Heart left ventricle (tissue), 16 donors: ENCODE results near the gene C14orf180. TPM values are rescaled to one million over a fixed set of nuclear protein-coding genes. Genes with fewer than 3 reads are reported as not detected.

Experiments
- ATAC-seq, 4 donors: fragments of 200-7000 bp; cut with Tn5 transposase; one replicate each; pipeline ENCODE4 v1.9.1; 2020 to 2022; ENCODE audit warnings: moderate library complexity in 4 of 4, mild to moderate bottlenecking in 3 of 4, moderate number of reproducible peaks in 1 of 4
- DNase-seq, 5 donors: peaks; one replicate each; pipeline ENCODE4 v3.0.0-alpha.2; 2020
- H3K27ac ChIP-seq, 12 donors: fragments of 200-600 bp; sonication (generic) in 4 of 12; one replicate each; pipeline versions ENCODE4 v1.5.0 to v1.8.0; 2016 to 2022; ENCODE audit warnings: mild to moderate bottlenecking in 2 of 12
- H3K27me3 ChIP-seq, 9 donors: fragments of 200-600 bp; sonication (generic) in 2 of 9; one replicate each; pipeline versions ENCODE4 v1.5.1 to v1.8.0; 2016 to 2022; ENCODE audit warnings: mild to moderate bottlenecking in 3 of 9
- H3K36me3 ChIP-seq, 9 donors: fragments of 200-600 bp; sonication (generic) in 2 of 9; one replicate each; pipeline versions ENCODE4 v1.5.0 to v1.8.0; 2018 to 2022; ENCODE audit warnings: mild to moderate bottlenecking in 2 of 9
- H3K4me1 ChIP-seq, 12 donors: fragments of 200-600 bp; sonication (generic) in 4 of 12; one replicate each; pipeline versions ENCODE4 v1.5.0 to v1.8.0; 2016 to 2022; ENCODE audit warnings: mild to moderate bottlenecking in 3 of 12
- H3K4me3 ChIP-seq, 12 donors: fragments of 200-600 bp; sonication (generic) in 4 of 12; one replicate each; pipeline versions ENCODE4 v1.5.0 to v1.8.0; 2017 to 2022; ENCODE audit warnings: mild to moderate bottlenecking in 9 of 12, moderate library complexity in 4 of 12
- H3K9me3 ChIP-seq, 12 donors: fragments of 200-600 bp; sonication (generic) in 4 of 12; one replicate each; pipeline versions ENCODE4 v1.5.0 to v1.8.0; 2016 to 2022; ENCODE audit warnings: mild to moderate bottlenecking in 1 of 12
- POLR2A ChIP-seq, 2 donors: fragments of 450-650 bp; IDR thresholded peaks; one replicate each; pipeline ENCODE4 v1.6.1; 2017; ENCODE audit warnings: antibody characterized with exemption in 2 of 2, mild to moderate bottlenecking in 2 of 2, moderate library complexity in 2 of 2
- WGBS, 4 donors: extraction: QIAGEN DNeasy Blood & Tissue Kit in 2 of 4; methylation state at CpG; one replicate each; pipeline versions ENCODE4 v1.1.5 to v1.1.7; 2013 to 2018; 5-methylcytosine and 5-hydroxymethylcytosine counted together
- intact Hi-C, 10 donors: fragments of 100-400 bp; cut with DNase I; formaldehyde crosslinking; loops; one replicate each; pipeline versions ENCODE4 v1.11.1 to v1.14.2; 2022
- polyA plus RNA-seq, 2 donors: library from polyadenylated mRNA; stranded (reverse); fragments of 200-250 nt; gene quantifications; one replicate each; pipeline ENCODE4 v1.2.3, GENCODE V29; 2013
- total RNA-seq, 9 donors: library from RNA; depleted of rRNA in 2 of 9; stranded (reverse); fragments of >200 nt in 2 of 9; fragmentation: NEBNext Ultra II Directional in 3 of 9; extraction: Animal tissue kit (Norgen Biotek cat#: 25700) in 3 of 9; gene quantifications; one replicate each; pipeline versions ENCODE4 v1.1.0 to v1.2.4, GENCODE V29; 2016 to 2023
- TF ChIP-seq, protein P1 (sequence below), 12 donors: fragments of 200-600 bp; sonication (generic) in 4 of 12; IDR thresholded peaks; one replicate each; pipeline versions ENCODE4 v1.5.0 to v1.8.0; 2018 to 2022; ENCODE audit warnings: antibody characterized with exemption in 12 of 12, mild to moderate bottlenecking in 5 of 12
- donor health status: ischemic (EF 13 %, LVEDD 7.1; RV severe dilation, severe dysfunction).
- donor health status: healthy with polysubstance abuse.
- donor health status: DM: no; HTN: yes; CAD: no.
- donor health status: DM: no; HTN: no; CAD: no.
- donor health status: ischemic (EF 25% LVEDD 6.9; RV normal size, moderate dysfunction).
- donor health status: ischemic (EF 25% LVEDD 5.7; RV mildly dilated, moderate dysfunction).
- donor health status: healthy.
- donor health status: DM: yes; HTN: yes; CAD: no.
- donor health status: ischemic (EF 35%, LVEDD 5.7; RV mildly dilated, moderate dysfunction).
- donor health status: nonischemic (EF 11% LVEDD 7.7; RV severe dilation, severe dysfunction).
- donor health status: DM: yes; HTN: yes; CAD: no.
- donor health status: PGD.
- donor health status: ischemic (EF 29% LVEDD 5.4; RV normal size, mild dysfunction).
- donor health status: nonischemic (EF 23%, LVEDD 6.1; RV moderate dilation, normal function).

Gene C14orf180
- total and polyA plus RNA-seq, 11 donors = 11.1 to 170 (median 75.3) TPM

DNA sequence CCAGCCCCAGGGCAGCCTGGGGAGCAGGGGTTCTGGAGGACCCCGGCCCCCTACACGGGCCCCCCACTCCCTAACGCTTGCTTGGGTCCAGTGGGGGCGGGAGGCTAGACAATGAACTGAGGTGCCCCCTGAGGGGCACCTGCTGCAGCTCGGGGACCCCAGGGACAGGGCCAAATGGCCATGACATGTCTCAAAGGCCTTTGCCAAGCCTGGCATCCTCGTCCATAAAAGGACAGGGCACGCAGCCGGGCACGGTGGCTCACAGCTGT lies 11.7 kb upstream of the C14orf180 start:
- Histone ChIP-seq H3K9me3 (no peaks in the 10 kb centered on the region), H3K36me3 (no peaks in the 10 kb centered on the region), H3K27ac (no peak overlapping the region), H3K27me3 (peaks cover 0 to 52% (median 4%) of the 10 kb centered on the region in 9 donors), H3K4me3 (no peak overlapping the region), H3K4me1 (peaks cover 0 to 32% (median 12%) of the 10 kb centered on the region in 12 donors)
- ATAC-seq (no peak), DNase-seq (no peak)
- intact Hi-C loops = loop anchor here in 5 of 10 donors (2.0 to 10.0 kb wide), 5 partner anchors 69 to 486 kb away; no protein-coding TSS in a partner anchor
- TF ChIP-seq, protein P1, sequence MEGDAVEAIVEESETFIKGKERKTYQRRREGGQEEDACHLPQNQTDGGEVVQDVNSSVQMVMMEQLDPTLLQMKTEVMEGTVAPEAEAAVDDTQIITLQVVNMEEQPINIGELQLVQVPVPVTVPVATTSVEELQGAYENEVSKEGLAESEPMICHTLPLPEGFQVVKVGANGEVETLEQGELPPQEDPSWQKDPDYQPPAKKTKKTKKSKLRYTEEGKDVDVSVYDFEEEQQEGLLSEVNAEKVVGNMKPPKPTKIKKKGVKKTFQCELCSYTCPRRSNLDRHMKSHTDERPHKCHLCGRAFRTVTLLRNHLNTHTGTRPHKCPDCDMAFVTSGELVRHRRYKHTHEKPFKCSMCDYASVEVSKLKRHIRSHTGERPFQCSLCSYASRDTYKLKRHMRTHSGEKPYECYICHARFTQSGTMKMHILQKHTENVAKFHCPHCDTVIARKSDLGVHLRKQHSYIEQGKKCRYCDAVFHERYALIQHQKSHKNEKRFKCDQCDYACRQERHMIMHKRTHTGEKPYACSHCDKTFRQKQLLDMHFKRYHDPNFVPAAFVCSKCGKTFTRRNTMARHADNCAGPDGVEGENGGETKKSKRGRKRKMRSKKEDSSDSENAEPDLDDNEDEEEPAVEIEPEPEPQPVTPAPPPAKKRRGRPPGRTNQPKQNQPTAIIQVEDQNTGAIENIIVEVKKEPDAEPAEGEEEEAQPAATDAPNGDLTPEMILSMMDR (IDR thresholded peaks at IDR 0.05) = no peak
- no peak for TF ChIP-seq POLR2A (IDR thresholded peaks at IDR 0.05)
- WGBS, 4 donors = 84 to 87% (median 85%) methylated on average over 9 of the region's 9 CpGs

DNA sequence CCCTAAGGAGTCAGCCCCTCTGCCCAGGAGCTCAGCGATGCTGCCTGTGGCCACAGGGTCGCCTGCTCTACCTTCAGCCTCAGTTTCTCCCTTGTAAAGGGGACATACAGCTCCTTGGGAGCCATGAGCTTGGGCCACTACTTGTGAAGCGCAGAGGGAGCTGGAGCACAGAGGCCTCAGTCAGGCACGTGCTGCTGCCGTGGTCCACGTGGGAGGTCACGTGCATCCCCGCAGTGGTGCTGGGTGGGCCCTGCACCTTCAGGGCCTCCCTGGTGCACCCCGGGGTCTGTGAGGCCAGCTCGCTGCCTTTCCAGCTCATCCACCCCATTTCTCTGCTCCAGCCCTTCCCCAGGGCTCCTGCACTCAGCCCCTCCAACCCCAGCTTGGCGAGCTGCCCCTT lies 10.9 kb upstream of the C14orf180 start:
- ATAC-seq (no peak), DNase-seq (no peak)
- intact Hi-C loops = loop anchor here in 4 of 10 donors (5.0 to 10.0 kb wide), 4 partner anchors 69 to 486 kb away; no protein-coding TSS in a partner anchor
- no peak overlapping the region for H3K27ac ChIP-seq
- TF ChIP-seq POLR2A (IDR thresholded peaks at IDR 0.05) = no peak
- TF ChIP-seq, protein P1 (IDR thresholded peaks at IDR 0.05) = no peak
- H3K9me3 ChIP-seq = no peaks in the 10 kb centered on the region
- H3K27me3 ChIP-seq = peaks cover 0 to 50% (median 4%) of the 10 kb centered on the region in 9 donors
- no peaks in the 10 kb centered on the region for H3K36me3 ChIP-seq
- WGBS, 4 donors = 80 to 92% (median 88%) methylated on average over 10 to 11 of the region's 11 CpGs
- H3K4me3 ChIP-seq = no peak overlapping the region
- peaks cover 0 to 34% (median 10%) of the 10 kb centered on the region in 12 donors for H3K4me1 ChIP-seq

DNA sequence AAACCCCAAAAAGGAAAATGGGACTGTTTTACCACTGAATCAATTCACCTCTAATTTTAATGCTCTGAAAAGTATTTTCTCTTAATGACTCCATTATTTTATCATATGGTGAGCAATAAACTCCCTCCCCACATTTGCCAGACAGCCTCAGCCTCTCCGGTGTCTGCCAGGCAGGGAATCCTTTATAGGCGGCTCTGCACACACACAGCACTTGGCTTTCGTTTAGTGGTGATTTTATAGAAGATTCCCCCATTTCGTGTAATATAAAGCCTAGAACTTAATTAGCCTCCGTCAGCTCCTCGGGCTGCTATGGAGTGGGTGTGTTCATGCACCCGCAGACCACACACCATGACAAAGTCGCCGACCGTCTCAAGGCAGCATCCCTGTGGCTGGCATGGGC lies 10.1 kb upstream of the C14orf180 start:
- TF ChIP-seq, protein P1 (IDR thresholded peaks at IDR 0.05) = no peak
- TF ChIP-seq POLR2A (IDR thresholded peaks at IDR 0.05) = no peak
- Histone ChIP-seq H3K27me3 (peaks cover 0 to 45% (median 4%) of the 10 kb centered on the region in 9 donors), H3K4me1 (peaks cover 0 to 34% (median 3%) of the 10 kb centered on the region in 12 donors), H3K27ac (no peak overlapping the region), H3K36me3 (no peaks in the 10 kb centered on the region), H3K9me3 (no peaks in the 10 kb centered on the region), H3K4me3 (no peak overlapping the region)
- 69 to 79% (median 75%) methylated on average over 8 to 10 of the region's 10 CpGs for WGBS, 4 donors
- ATAC-seq (no peak), DNase-seq (no peak)
- intact Hi-C loops = loop anchor here in 4 of 10 donors (5.0 to 10.0 kb wide), 4 partner anchors 68 to 487 kb away; no protein-coding TSS in a partner anchor

DNA sequence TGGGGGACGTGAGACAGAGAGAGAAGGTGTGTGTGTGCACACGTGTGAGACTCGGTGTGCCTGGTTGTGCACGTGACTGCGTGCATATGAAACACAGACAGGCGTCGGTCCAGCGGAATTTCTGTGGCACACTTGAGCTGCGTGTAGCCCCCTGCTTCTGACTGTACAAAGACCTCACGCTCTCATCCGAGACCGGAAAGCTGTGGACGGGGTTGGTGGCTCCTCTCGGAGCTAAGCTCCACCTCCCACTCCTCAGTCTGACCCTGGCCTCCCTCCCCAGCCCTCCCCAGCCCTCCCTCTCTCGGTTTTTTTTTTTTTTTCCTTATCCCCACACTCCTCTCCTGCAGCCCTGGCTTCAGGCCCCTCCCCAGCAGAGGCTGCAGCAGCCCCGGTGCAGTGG lies 8.3 kb upstream of the C14orf180 start:
- intact Hi-C loops = no loop called here
- TF ChIP-seq POLR2A (IDR thresholded peaks at IDR 0.05) = no peak
- TF ChIP-seq, protein P1 (IDR thresholded peaks at IDR 0.05) = no peak
- Histone ChIP-seq H3K27ac (no peak overlapping the region), H3K4me1 (peaks cover 0 to 26% (median 0%) of the 10 kb centered on the region in 12 donors), H3K27me3 (peaks cover 0 to 34% (median 0%) of the 10 kb centered on the region in 9 donors), H3K4me3 (no peak overlapping the region), H3K36me3 (no peaks in the 10 kb centered on the region), H3K9me3 (no peaks in the 10 kb centered on the region)
- WGBS, 4 donors = 59 to 76% (median 70%) methylated on average over 16 of the region's 16 CpGs
- ATAC-seq (no peak), DNase-seq (no peak)
